ENCODE measurements around the gene LASP1NB.

Gene LASP1NB

DNA sequence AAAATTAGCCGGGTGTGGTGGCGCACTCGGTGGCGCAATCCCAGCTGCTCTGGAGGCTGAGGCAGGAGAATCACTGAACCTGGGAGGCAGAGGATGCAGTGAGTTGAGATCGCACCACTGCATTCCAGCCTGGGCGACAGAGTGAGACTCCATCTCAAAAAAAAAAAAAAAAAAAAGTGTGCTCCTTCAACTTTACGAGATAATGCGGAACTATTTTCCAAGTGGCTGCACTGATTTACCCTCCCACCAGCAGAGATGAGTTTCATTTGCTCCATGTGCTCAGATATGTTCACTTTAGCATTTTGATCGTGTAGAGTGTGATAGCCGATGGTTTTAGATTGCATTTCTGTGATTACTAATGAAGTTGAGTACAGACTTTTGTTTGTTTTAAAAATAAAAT lies 20.0 kb upstream of the LASP1NB start:
- intact Hi-C loops (cut with micrococcal nuclease) = no loop called here
- Mint-ChIP-seq H3K27ac (peak overlapping the region; percentile 61), H3K4me1 (peaks cover 50% of the 10 kb centered on the region), H3K36me3 (ENCODE audit: low read depth) (peaks cover 54% of the 10 kb centered on the region), H3K9me3 (no peaks in the 10 kb centered on the region), H3K27me3 (no peaks in the 10 kb centered on the region), H3K4me3 (peak overlapping the region; percentile 25)
- peak; percentile 54 for ATAC-seq (ENCODE audit: low read depth)
- no peak for DNase-seq
- TF ChIP-seq, protein P1, sequence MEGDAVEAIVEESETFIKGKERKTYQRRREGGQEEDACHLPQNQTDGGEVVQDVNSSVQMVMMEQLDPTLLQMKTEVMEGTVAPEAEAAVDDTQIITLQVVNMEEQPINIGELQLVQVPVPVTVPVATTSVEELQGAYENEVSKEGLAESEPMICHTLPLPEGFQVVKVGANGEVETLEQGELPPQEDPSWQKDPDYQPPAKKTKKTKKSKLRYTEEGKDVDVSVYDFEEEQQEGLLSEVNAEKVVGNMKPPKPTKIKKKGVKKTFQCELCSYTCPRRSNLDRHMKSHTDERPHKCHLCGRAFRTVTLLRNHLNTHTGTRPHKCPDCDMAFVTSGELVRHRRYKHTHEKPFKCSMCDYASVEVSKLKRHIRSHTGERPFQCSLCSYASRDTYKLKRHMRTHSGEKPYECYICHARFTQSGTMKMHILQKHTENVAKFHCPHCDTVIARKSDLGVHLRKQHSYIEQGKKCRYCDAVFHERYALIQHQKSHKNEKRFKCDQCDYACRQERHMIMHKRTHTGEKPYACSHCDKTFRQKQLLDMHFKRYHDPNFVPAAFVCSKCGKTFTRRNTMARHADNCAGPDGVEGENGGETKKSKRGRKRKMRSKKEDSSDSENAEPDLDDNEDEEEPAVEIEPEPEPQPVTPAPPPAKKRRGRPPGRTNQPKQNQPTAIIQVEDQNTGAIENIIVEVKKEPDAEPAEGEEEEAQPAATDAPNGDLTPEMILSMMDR (IDR thresholded peaks at IDR 0.05) = no peak
- ChIA-PET CTCF (no interaction called here), POLR2A (interaction anchor here (0.6 kb wide), 2 partner anchors 51 to 201 kb away, joined by 4 read pairs; no protein-coding TSS in a partner anchor)

DNA sequence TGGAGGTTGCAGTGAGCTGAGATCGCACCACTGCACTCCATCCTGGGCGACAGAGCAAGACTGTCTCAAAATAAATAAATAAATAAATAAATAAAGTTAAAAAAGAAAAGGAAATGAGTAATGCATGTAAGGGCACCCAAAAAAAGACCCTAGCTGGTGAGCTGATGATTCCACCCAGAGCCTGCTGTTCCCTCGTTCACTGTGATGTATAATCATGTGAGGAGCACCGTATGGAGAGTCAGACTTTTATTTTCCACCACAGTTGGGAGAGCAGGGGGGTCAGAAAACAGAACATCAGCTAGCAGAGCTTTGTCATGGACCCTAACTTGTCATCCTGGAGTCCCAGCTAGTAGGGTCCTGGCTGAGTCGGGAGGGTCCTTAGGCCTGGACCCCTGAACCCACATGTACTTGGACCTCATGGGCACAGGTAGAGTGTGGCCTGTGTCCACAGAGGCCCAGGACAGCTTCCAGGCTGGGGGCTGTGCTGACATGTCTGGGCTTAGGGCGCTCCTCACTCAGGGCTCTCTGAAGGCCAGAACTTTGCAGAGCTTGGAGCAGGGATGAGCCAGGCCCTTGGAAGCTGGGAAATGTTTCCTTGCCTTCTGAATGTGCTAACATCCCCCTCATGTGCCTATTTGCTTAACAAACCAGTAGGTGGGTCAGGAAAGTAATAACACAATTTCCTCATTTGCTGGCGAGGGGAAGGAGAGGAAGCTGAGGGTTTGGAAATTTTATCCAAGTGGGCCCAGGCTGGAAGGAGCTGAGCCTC lies 18.8 kb upstream of the LASP1NB start:
- TF ChIP-seq, protein P1 (IDR thresholded peaks at IDR 0.05) = no peak

DNA sequence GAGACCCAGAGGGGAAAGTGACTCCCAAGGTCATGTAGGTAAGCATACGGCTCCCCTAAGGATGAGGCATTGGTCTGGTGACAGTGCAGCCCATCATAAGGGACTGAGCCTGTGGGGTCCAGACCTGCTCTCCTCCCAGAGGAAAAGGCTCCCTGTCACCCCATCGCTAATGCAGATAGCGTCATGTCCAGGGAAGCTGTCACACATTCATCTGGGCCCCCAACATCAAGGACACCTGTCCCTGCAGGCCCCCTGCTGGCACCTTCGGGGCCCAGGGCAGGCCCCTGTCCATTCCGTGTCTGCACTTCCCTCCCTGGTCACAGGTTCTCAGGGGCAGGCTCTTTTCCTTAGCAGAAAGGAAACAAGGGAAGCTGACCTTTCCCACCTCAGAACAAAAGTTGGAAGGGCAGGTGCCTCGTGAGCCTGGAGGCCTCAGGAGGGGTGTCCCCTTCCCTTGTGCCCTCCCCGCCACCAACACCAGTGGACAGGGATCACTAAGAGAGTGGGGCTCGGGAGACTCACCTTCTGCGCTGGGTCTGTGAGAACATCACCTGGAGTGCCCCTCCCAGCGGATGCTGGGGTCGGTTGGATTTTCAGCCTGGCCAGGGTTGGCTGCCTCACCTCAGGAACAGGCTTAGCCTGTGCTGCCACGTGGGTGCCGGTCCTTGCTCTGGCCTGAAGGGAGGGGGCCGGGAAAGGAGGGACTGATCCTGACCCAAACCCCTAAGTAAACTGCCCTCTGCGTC lies 17.3 kb upstream of the LASP1NB start:
- no peaks in the 10 kb centered on the region for H3K9me3 Mint-ChIP-seq
- ATAC-seq (ENCODE audit: low read depth) (no peak), DNase-seq (no peak)
- peaks cover 52% of the 10 kb centered on the region for H3K36me3 Mint-ChIP-seq (ENCODE audit: low read depth)
- TF ChIP-seq, protein P1 (IDR thresholded peaks at IDR 0.05) = no peak
- ChIA-PET POLR2A (interaction anchor here (0.9 to 3.2 kb wide), 3 partner anchors 9 to 59 kb away, joined by 3 to 15 read pairs (median 5); partner anchors contain the start of genes FBXO47 and LASP1), CTCF (interaction anchor here (1.8 kb wide), 1 partner anchor 75 kb away, joined by 7 read pairs; no protein-coding TSS in a partner anchor)
- no peaks in the 10 kb centered on the region for H3K27me3 Mint-ChIP-seq
- H3K4me1 Mint-ChIP-seq = peaks cover 39% of the 10 kb centered on the region
- intact Hi-C loops (cut with micrococcal nuclease) = loop anchor here (2.0 kb wide), 1 partner anchor 17 kb away; the partner anchor contains the start of gene LASP1NB
- H3K27ac Mint-ChIP-seq = peak overlapping the region; percentile 74
- H3K4me3 Mint-ChIP-seq = peak overlapping the region; percentile 35

More for the DNA sequence above, 18.8 kb upstream of the LASP1NB start:
- Mint-ChIP-seq H3K4me3 (no peak overlapping the region), H3K36me3 (ENCODE audit: low read depth) (peaks cover 52% of the 10 kb centered on the region), H3K9me3 (no peaks in the 10 kb centered on the region), H3K27ac (peak overlapping the region; percentile 74), H3K27me3 (no peaks in the 10 kb centered on the region), H3K4me1 (peaks cover 42% of the 10 kb centered on the region)
- POLR2A ChIA-PET = interaction anchor here (0.8 to 3.2 kb wide), 5 partner anchors 8 to 293 kb away, joined by 3 to 15 read pairs (median 5); partner anchors contain the start of genes FBXO47, LASP1 and RPL19
- no peak for ATAC-seq (ENCODE audit: low read depth)
- intact Hi-C loops (cut with micrococcal nuclease) = no loop called here
- CTCF ChIA-PET = interaction anchor here (1.2 to 1.8 kb wide), 2 partner anchors 35 to 76 kb away, joined by 4 to 7 read pairs; no protein-coding TSS in a partner anchor
- no peak for DNase-seq

DNA sequence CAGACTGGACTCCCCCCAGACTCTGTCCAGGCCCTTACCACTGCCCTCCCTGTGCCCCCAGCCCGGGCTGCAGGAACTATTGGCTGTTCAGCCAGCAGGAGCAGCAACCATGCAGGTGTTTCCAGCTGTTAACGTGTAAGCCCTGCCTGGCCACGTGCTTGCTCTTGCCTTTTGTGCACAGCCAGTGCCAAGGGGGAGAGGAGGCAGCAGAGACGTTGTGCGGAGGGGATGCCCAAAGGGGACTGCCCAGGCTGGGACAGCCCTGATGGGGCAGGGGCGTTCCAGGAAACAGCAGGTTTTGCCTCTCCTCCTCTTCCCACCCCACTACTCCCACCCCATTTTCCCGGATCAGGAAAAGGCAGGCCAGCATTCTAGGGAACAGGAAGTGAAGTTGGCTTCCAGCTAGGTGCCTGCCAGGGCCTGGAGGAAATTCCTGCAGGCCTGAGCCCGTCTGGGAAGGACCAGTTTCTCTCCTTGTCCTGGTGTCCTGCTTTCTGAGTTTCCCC lies 16.7 kb upstream of the LASP1NB start:
- H3K9me3 Mint-ChIP-seq = no peaks in the 10 kb centered on the region
- ATAC-seq (ENCODE audit: low read depth) (peak; percentile 45), DNase-seq (no peak)
- H3K4me3 Mint-ChIP-seq = peak overlapping the region; percentile 35
- peaks cover 50% of the 10 kb centered on the region for H3K36me3 Mint-ChIP-seq (ENCODE audit: low read depth)
- intact Hi-C loops (cut with micrococcal nuclease) = loop anchor here (2.0 kb wide), 1 partner anchor 16 kb away; the partner anchor contains the start of gene LASP1NB
- no peaks in the 10 kb centered on the region for H3K27me3 Mint-ChIP-seq
- H3K27ac Mint-ChIP-seq = peak overlapping the region; percentile 63
- ChIA-PET CTCF (no interaction called here), POLR2A (interaction anchor here (0.6 to 3.2 kb wide), 6 partner anchors 10 to 1300 kb away, joined by 4 to 15 read pairs (median 6); partner anchors contain the start of genes LASP1 and SYNRG)
- H3K4me1 Mint-ChIP-seq = peaks cover 37% of the 10 kb centered on the region
- TF ChIP-seq, protein P1 (IDR thresholded peaks at IDR 0.05) = no peak

Data from activated B cell treated with CpG ODN at 0.5 μM for 24 hours (primary cell).